HG02970 (cell line): ENCODE measurements around the gene FBXO28.
A peak's percentile ranks its signal among the peaks of the same experiment; 100 is the strongest.
"Not testable (repeated sequence)": the region's sequence is repeated elsewhere in the genome, so short reads cannot be mapped to it uniquely, and the experiment has no call there.

Experiments
- ATAC-seq: cut with Tn5 transposase; IDR thresholded peaks from one replicate; pipeline ENCODE4 v1.9.1; 2021; ENCODE audit warnings: mild to moderate bottlenecking, moderate library complexity, moderate number of reproducible peaks; ENCODE audit not compliant: unreplicated experiment, low FRiP score

FBXO28 gene

DNA sequence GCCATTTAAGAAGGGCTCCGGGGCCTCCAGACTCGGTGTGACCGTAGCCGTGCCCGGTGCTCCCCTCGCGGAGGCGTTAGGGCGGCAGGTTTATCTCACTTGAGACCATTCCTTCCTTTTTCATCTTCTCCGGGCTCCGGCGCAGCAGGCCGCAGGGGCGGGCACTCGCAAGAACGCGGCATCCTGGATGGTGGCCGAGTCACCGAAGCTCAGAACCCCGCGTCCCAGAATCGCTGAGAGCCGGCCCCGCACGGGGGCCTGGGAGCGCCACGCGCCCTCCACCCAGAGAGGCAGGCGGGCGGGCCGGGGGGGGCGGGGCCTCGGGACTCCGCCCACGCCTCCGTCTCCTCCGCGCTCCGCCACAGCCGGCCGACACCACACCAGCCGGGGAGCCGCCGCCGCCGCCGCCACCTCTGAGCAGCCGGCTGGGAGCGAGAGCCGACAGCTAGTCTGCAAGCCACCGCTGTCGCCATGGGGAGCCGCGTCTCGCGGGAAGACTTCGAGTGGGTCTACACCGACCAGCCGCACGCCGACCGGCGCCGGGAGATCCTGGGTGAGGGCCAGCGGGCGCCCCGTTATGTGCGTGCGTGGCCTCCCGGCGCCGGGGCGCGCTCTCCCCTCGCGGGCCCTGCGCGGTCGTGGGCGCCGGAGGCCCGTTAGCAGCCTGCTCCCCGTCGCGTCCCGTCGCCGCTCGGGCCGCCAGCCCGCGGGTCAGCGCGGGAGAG, 69.1 kb downstream of the FBXO28 start, which contains the start of gene DEGS1:
DEGS1 (plus strand) TSS at position 375 of the 725 bp plus-strand sequence; CDS start at position 472, 97 bp downstream.
- peak; percentile 72 for ATAC-seq

GRCh38 chr1:224183591-224184312, 69.8 kb downstream of the FBXO28 start:
- ATAC-seq: peak; percentile 52

DNA sequence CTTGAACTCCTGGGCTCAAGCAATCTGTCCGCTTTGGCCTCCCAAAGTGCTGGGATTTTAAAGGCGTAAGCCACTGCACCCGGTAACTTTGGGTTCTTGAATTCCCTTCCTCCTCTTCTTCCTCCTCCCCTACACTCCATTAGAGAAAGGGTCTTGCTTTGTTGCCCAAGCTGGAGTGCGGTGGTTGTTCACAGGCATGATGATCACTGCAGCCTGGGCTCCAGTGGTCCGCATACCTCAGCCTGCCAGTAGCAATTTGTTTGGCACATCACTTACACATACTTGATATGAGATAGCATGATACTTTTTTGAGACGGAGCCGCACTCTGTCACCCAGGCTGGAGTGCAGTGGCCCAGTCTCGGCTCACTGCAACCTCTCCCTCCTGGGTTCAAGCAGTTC, 71.3 kb downstream of the FBXO28 start:
- ATAC-seq: no peak

GRCh38 chr1:224188286-224188685, 74.4 kb downstream of the FBXO28 start:
- no peak for ATAC-seq

- ATAC-seq: no peak
Observed at GRCh38 chr1:224189561-224189960, 75.7 kb downstream of the FBXO28 start.

DNA sequence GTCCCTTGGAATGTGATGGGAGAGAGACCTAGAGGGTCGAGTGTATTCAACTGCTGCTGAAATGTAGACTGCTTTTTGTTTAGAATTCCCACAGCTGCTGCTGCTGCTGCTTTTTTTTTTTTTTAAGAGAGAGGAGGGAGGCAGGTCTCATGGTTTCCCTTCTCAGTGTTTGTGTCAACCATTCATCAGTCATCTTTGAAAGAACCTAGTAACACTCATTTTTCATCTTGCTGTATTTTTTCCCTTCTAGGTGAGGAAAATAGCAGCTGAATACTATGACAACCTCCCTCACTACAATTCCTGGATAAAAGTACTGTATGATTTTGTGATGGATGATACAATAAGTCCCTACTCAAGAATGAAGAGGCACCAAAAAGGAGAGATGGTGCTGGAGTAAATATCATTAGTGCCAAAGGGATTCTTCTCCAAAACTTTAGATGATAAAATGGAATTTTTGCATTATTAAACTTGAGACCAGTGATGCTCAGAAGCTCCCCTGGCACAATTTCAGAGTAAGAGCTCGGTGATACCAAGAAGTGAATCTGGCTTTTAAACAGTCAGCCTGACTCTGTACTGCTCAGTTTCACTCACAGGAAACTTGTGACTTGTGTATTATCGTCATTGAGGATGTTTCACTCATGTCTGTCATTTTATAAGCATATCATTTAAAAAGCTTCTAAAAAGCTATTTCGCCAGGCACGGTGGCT, 78.3 kb downstream of the FBXO28 start:
- no peak for ATAC-seq

- no peak for ATAC-seq
Observed at GRCh38 chr1:224193319-224193966, 79.5 kb downstream of the FBXO28 start.

DNA sequence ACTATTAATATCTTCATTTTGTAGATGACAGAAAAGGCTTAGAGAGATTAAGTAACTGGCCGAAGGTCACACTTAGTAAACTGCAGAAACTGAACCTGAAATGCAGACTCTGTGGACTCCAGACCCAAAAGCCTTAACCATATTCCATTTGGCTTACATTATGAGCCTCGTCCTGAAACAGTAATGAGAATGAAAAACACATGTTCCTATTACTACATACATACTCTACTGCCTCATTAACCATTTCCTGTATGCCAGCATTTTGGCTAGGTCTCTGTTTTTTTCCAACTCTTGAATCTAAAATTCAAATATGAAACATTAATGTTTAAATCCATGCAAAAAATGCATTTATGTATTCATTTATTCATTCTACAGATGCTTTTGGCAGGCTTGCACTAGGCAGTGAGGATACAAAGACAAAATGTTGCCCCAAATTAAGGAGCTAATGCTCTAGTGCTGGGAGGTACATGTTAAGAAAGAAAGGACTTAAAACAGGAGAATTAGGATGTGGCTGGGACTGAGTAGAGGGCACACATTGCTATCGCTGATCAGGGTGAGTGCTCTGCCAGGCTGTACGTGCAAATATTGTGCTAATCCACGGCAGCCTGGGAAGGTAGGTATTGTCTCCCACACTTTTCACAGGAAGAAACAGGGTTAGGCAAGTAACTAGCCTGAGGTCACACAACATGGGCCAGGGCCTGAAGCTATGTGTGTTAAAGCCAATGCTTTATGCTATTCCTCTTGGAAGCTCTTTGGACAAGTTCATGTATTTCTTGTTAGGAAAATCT, 83.1 kb downstream of the FBXO28 start:
- no peak for ATAC-seq

DNA sequence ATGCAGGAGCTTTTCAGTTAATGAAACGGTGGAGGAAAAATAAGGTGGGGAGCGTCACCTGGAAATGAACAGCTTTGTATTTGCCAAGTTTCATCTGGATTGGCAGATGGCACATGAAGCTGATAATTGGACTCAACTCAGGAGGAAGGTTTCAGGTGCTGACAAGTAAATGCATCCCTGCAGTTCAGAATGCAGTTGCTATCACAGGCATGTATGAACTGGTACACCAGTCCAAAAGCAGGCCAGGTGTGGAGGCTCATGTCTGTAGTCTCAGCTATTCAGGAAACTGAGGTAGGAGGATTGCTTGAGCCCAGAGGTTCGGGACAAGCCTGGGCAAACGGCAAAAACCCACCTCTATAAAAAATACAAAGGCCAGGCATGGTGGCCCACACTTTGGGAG, 84.7 kb downstream of the FBXO28 start:
- no peak for ATAC-seq

DNA sequence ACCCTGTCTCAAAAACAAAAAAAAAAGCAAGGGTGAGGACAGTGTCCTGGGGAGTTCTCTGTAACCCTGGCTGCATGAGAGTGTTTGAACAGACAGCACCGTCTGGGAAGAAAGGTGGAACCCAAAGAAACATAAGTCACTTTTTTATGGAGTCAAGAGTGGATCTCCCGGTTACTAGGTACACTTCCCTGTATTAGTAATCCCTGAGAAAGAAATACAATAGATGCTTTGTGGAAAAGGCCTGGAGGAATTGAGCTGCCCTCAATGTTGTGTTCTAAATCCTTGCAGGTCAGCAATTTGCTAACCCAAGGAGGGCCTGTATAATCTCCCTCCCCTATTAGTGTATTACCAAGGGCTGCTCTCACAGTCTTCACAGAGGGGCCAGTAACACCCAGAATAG, 85.8 kb downstream of the FBXO28 start:
- ATAC-seq: no peak

GRCh38 chr1:224201383-224201782, 87.5 kb downstream of the FBXO28 start:
- no peak for ATAC-seq

DNA sequence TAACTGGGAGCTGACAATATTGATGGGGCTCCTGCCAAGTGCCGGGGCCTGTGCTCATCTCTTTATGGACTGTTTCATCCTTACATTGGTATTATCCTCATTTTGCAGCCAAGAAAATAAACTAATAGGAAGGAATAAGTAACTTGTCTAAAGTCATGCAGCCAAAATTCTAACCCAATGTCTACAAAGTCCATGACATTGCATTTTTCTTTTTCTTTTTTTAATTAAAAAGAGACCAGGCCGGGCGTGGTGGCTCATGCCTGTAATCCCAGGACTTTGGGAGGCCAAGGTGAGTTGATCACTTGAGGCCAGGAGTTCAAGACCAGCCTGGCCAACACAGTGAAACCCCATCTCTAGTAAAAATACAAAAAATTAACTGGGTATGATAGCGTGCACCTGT, 87.9 kb downstream of the FBXO28 start:
- ATAC-seq: no peak

- ATAC-seq: no peak
Observed at GRCh38 chr1:224203243-224204016, 89.5 kb downstream of the FBXO28 start.

- no peak for ATAC-seq
Observed at GRCh38 chr1:224205438-224205840, 91.5 kb downstream of the FBXO28 start.

DNA sequence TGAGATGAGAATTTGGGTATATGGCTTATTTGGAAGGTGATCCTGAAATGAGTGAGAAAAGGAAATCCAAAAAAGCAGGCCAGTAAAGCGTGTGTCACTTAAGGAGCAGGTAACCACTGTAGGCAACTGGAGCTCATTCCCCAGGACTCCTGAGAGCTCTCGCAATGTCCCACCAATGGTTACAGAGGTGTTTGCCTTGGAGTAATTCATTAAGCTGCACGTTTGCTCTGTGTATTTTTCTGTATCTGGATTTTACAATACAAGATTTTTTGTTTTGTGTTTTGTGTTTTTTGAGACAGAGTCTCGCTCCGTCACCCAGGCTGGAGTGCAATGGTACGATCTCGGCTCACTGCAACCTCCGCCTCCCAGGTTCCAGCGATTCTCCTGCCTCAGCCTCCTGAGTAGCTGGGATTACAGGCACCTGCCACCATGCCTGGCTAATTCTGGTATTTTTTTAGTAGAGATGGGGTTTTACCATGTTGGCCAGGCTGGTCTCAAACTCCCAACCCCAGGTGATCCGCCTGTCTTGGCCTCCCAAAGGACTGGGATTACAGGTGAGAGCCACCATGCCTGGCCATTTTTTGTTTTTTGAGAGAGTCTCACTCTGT, 92.1 kb downstream of the FBXO28 start:
- ATAC-seq: not testable (repeated sequence)

DNA sequence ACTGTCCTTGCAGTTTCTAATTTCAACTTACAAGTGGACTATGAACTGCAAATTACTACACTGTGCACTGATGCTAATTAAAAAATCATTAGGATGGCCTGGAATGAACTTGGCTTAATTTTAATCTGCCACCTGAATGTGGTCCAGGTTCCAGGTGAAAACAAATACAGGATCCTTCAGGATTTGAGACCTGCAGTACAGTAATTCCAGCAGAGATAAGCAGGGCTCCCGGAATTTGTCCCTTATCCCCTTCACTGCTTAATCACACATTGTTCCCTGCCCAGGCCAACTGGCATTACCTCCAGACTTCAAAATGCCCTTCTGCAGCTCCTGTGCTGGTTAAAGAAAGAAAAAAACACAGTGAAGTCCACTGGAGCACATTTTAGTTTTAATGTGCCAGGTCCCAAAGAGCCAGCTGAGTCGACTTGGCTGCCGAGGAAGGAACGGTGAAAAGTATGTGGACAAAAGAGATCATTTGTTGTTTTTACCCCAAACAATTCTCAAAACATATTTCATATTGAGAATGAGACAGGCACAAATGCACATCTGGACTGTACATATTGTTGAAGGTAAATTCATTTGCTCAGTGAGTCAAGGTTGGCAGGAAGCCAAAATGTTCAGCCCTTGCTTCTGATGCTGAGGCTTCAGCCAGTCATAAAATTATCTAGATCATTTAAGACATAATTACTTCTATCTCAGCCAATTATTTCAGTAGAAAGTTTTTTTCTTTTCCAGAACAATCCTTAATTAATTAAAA, 97.5 kb downstream of the FBXO28 start:
- ATAC-seq: no peak
